ENCODE data around the gene MATN1. TPM values are rescaled to one million over a fixed set of nuclear protein-coding genes. Genes with fewer than 3 reads are reported as not detected.

Gene MATN1
- total RNA-seq, 1 experiment from 2014 or later: 0.47 TPM

- H3K27ac Mint-ChIP-seq (ENCODE audit: low read depth, unreplicated experiment): no peak overlapping the region
- no peaks in the 10 kb centered on the region for H3K36me3 Mint-ChIP-seq (ENCODE audit: insufficient read depth, unreplicated experiment)
- BruUV-seq (replicated peaks): no TSS peak
- intact Hi-C loops (cut with micrococcal nuclease): no loop called here
- no peak overlapping the region for H3K4me3 Mint-ChIP-seq (ENCODE audit: unreplicated experiment)
- no peaks in the 10 kb centered on the region for H3K9me3 Mint-ChIP-seq (ENCODE audit: unreplicated experiment)
- CTCF ChIA-PET: interaction anchor here (0.6 to 1.2 kb wide), 4 partner anchors 11 to 229 kb away, joined by 3 to 4 read pairs (median 3); no protein-coding TSS in a partner anchor
- POLR2A ChIA-PET: interaction anchor here (0.6 kb wide), 1 partner anchor 431 kb away, joined by 3 read pairs; no protein-coding TSS in a partner anchor
- no peaks in the 10 kb centered on the region for H3K27me3 Mint-ChIP-seq (ENCODE audit: insufficient read depth, unreplicated experiment)
- DNase-seq (ENCODE audit: unreplicated experiment): no peak
- TF ChIP-seq CTCF (IDR thresholded peaks at IDR 0.05; ENCODE audit: unreplicated experiment): no peak
- H3K4me1 Mint-ChIP-seq (ENCODE audit: insufficient read depth, unreplicated experiment): peaks cover 15% of the 10 kb centered on the region
Measured at GRCh38 chr1:30754684-30755171, 31.3 kb upstream of the MATN1 start.

- no peak for TF ChIP-seq CTCF (IDR thresholded peaks at IDR 0.05; ENCODE audit: unreplicated experiment)
- H3K36me3 Mint-ChIP-seq (ENCODE audit: insufficient read depth, unreplicated experiment): no peaks in the 10 kb centered on the region
- H3K27ac Mint-ChIP-seq (ENCODE audit: low read depth, unreplicated experiment): no peak overlapping the region
- DNase-seq (ENCODE audit: unreplicated experiment): no peak
- ChIA-PET POLR2A (interaction anchor here (0.6 kb wide), 1 partner anchor 1263 kb away, joined by 3 read pairs; no protein-coding TSS in a partner anchor), CTCF (interaction anchor here (1.0 kb wide), 1 partner anchor 34 kb away, joined by 3 read pairs; no protein-coding TSS in a partner anchor)
- H3K9me3 Mint-ChIP-seq (ENCODE audit: unreplicated experiment): no peaks in the 10 kb centered on the region
- no peak overlapping the region for H3K4me3 Mint-ChIP-seq (ENCODE audit: unreplicated experiment)
- intact Hi-C loops (cut with micrococcal nuclease): no loop called here
- peaks cover 19% of the 10 kb centered on the region for H3K4me1 Mint-ChIP-seq (ENCODE audit: insufficient read depth, unreplicated experiment)
- H3K27me3 Mint-ChIP-seq (ENCODE audit: insufficient read depth, unreplicated experiment): no peaks in the 10 kb centered on the region
- no TSS peak for BruUV-seq (replicated peaks)
Measured at GRCh38 chr1:30753660-30754123, 30.3 kb upstream of the MATN1 start.

- ChIA-PET POLR2A (no interaction called here), CTCF (interaction anchor here (0.7 kb wide), 1 partner anchor 9 kb away, joined by 3 read pairs; no protein-coding TSS in a partner anchor)
- Mint-ChIP-seq H3K27me3 (ENCODE audit: insufficient read depth, unreplicated experiment) (no peaks in the 10 kb centered on the region), H3K4me3 (ENCODE audit: unreplicated experiment) (no peak overlapping the region), H3K27ac (ENCODE audit: low read depth, unreplicated experiment) (no peak overlapping the region), H3K4me1 (ENCODE audit: insufficient read depth, unreplicated experiment) (peaks cover 25% of the 10 kb centered on the region), H3K36me3 (ENCODE audit: insufficient read depth, unreplicated experiment) (no peaks in the 10 kb centered on the region), H3K9me3 (ENCODE audit: unreplicated experiment) (no peaks in the 10 kb centered on the region)
- BruUV-seq (replicated peaks): no TSS peak
- intact Hi-C loops (cut with micrococcal nuclease): no loop called here
- DNase-seq (ENCODE audit: unreplicated experiment): no peak
- no peak for TF ChIP-seq CTCF (IDR thresholded peaks at IDR 0.05; ENCODE audit: unreplicated experiment)
Measured at GRCh38 chr1:30753118-30753517, 29.7 kb upstream of the MATN1 start.

GRCh38 chr1:30752651-30752908 lies 29.2 kb upstream of the MATN1 start:
- intact Hi-C loops (cut with micrococcal nuclease): no loop called here

More at GRCh38 chr1:30752651-30752908, 29.2 kb upstream of the MATN1 start:
- Mint-ChIP-seq H3K9me3 (ENCODE audit: unreplicated experiment) (no peaks in the 10 kb centered on the region), H3K4me3 (ENCODE audit: unreplicated experiment) (no peak overlapping the region), H3K27ac (ENCODE audit: low read depth, unreplicated experiment) (no peak overlapping the region), H3K27me3 (ENCODE audit: insufficient read depth, unreplicated experiment) (no peaks in the 10 kb centered on the region), H3K4me1 (ENCODE audit: insufficient read depth, unreplicated experiment) (peaks cover 30% of the 10 kb centered on the region), H3K36me3 (ENCODE audit: insufficient read depth, unreplicated experiment) (no peaks in the 10 kb centered on the region)
- DNase-seq (ENCODE audit: unreplicated experiment): no peak
- TF ChIP-seq CTCF (IDR thresholded peaks at IDR 0.05; ENCODE audit: unreplicated experiment): no peak
- ChIA-PET CTCF (interaction anchor here (0.5 to 1.2 kb wide), 3 partner anchors 9 to 33 kb away, joined by 3 to 4 read pairs (median 3); no protein-coding TSS in a partner anchor), POLR2A (interaction anchor here (1.6 kb wide), 1 partner anchor 34 kb away, joined by 4 read pairs; no protein-coding TSS in a partner anchor)
- BruUV-seq (replicated peaks): no TSS peak
